NCI-H2029 treated with DMSO at 0.1 percent for 48 hours (cell line): ENCODE data around the gene DPYSL5.
A peak's percentile ranks its signal among the peaks of the same experiment; 100 is the strongest.
"Not testable (repeated sequence)": the region's sequence is repeated elsewhere in the genome, so short reads cannot be mapped to it uniquely, and the experiment has no call there.

Experiments
- DNase-seq: peaks from one replicate; lab custom pipeline; 2025; lab: John Stamatoyannopoulos, UW

DPYSL5 gene

DNA sequence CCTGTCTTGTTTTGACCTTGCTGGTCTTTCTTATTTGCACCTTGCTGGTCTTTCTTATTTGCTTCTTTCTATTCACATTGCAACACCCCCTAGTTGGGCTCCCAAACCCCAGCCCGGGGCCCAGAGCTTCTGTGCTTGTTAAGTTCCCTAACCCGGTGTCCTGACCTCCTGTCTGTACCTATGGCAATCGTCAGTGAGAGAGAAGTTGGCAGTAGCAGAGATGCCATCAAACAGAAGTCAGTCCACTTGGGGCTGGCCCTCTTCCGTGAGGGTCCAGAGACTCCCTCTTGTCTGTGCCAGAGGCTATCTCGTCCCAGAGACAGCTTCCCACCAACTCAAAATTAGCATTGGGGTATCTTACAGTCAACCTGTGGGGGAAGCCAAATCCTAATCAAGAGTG lies 55.7 kb downstream of the DPYSL5 start:
- no peak for DNase-seq

DNA sequence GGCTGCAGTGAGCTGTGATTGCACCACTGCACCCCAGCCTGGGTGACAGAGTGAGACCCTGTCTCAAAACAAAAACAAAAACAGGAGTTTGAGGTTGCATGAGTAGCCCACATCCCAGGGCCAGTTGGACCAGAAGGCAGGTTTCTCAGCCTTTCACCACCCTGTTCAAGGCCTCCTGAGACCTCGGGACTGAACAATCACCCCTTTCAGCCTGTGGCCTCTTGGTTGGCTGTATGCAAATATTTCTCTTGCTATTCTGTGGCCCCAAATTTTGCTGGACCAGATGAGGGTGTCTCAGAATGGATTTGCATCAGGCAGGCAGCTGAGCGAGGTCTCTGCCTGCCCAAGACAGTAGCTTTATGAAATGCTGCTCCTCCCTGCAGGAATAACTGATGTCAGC lies 56.9 kb downstream of the DPYSL5 start:
- no peak for DNase-seq

DNA sequence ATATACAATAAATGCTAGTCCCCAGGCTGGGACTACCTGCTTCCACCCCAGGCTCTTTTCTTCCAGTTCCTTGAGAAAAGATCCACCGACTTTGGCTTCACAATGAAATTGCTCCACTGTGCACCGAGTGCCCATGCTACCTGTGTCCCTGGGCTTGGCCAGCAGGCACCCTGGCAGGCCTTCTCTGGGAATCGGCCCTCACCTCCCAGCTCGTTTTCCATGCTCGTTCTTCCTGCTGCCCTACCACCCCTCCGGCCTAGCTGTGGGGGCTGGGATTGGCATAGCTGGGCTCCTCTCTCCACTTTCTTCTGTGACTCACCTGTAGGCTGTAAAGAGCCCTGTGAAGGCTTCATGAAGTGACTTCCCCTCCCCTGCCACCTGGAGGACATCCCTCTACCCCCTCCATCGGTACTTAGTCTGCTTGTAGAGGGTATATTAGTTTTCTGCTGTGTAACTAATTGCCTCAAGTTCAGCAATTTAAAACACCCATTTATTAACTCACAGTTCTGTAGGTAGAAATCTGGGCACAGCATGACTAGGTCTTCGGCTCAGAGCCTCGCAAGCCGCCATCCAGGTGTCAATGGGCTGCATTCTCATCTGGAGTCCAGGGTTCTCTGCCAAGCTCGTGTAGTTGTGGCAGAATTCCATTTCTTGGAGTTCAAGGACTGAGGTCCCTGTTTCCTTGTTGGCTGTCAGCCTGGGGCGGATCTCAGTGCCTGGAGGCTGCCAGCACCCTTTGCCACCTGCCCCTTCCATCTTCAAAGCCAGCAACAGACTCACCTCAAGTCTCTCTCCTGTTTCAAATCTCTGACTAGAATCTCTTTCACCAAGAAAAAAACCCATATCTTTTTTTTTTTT lies 57.6 kb downstream of the DPYSL5 start:
- peak; percentile 30 for DNase-seq

DNA sequence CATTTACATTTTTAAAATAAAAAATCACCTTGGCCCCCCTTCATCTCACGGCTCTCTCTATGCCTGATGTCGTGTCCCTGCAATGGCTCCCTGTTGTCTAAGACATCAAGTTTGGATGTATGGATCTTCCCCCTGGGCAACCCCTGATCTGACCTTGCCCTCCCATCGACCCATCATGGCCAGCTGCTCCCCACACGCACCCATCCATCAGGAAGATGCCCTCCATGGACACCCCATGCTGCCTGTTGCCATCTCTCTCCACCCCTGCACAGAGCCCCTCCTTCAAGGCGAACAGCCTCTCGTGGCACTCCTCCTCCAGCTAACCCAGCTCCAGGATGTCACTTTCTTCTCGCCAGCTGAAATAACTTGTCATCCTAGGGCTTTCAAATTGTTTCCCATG lies 59.5 kb downstream of the DPYSL5 start:
- no peak for DNase-seq

DNA sequence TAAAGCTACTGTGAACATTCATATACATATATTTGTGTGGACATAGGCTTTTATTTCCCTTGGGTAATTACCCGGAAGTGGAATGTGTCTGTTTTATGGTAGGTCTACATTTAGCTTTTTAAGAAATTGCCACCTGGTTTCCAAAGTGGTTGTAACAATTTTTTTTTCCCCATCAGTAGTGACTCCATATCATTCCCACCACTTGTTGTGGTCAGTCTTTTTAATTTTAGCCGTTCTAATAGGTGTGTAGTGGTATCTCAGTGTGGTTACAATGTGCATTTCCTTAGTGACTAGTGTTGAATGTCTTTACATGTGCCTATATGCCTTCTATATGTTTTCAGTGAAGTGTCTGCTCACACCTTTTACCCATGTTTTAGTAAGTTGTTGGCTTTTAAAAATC lies 62.2 kb downstream of the DPYSL5 start:
- DNase-seq = no peak

DNA sequence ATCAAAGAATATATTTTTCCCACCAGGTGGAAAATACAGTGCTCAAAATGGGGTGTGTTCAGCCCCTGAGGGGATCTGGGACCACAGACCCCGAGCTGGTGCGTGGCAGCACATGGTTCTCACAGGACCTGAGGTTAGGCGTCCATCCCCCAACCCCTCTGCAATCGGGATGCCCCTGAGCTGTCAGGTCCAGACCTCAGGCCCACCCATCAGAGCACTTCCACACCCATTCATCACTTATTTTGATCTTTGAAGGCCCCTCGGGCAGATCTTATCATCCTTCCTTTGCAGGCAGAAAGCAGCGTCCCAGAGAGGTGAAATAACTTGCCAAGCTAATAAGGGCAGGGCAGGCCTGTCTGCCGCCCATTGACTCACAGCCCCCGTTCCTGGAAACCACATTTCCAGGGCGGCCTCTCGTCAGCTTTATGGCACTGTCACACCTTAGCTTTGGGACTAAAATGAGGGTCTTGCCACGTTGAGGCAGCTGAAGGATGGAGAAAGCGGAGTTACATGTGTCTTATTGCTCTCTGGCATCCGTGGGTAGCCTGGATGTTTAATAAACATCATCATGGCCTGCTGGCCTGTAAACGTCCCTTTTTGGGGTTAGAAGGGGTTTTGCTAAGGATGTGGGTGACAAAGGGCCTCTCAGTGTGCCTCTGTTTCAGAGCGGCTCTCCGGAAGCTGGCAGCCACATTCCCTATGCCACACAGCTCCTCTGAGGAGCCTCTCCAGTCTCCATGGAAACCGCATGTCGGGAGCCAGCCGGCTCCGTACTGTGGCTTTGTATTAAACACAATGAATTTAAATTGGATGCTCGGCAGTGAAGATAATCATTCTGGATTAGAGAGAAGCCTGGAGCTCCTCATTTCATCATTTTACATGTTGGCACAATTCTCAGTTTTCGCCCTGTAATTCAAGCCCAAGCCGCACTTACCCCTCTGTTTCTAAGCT lies 64.3 kb downstream of the DPYSL5 start:
- DNase-seq = no peak

DNA sequence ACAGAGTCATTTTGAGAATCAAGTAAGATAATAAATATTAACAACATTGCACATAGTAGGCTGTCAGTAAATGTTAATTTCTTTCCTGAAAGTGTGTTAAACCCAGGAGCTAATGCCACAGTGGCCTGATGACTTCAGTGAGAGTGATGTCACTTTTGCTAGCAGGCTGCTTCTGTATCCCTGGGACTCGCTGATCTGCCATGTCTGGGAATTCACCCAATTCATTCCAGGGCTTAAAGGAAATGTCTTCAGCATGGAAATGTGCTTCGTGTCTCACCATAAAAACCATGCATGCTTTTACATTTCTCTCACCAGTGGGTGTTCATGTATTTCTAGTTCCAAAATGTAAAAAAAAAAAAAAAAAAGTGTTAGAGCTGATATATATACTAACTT lies 65.7 kb downstream of the DPYSL5 start:
- DNase-seq = no peak

DNA sequence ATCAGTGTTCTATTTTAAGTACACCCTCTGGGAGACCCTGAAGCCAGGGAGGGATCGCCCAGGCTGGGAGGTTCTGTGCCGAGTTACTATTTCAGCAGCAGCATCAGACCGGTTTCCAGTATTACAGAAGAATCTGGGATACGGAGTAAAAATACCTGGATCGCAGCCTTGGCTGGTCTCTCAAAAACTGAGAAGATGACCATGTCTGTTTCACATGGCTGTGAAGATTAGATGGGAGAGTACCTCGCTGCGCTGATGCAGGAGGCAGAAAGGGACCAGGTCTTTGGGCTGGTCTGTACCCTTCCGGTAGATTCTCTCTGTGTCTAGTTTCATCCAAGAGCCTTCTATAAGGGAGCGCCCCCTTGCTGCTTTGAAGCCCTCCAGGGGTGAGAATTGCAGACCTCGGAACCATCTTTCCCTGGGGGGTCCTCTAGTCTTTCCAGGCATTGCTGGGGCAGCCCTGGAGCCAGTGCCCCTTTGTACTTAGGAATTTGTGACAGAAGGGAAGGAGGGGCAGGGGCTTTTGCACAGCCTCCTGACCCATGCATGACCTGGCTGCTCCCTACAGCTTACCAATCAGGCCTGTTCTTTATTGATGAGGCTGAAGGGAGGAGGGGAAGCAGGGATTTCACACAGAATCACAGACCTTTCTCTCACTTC lies 66.2 kb downstream of the DPYSL5 start:
- DNase-seq = no peak

DNA sequence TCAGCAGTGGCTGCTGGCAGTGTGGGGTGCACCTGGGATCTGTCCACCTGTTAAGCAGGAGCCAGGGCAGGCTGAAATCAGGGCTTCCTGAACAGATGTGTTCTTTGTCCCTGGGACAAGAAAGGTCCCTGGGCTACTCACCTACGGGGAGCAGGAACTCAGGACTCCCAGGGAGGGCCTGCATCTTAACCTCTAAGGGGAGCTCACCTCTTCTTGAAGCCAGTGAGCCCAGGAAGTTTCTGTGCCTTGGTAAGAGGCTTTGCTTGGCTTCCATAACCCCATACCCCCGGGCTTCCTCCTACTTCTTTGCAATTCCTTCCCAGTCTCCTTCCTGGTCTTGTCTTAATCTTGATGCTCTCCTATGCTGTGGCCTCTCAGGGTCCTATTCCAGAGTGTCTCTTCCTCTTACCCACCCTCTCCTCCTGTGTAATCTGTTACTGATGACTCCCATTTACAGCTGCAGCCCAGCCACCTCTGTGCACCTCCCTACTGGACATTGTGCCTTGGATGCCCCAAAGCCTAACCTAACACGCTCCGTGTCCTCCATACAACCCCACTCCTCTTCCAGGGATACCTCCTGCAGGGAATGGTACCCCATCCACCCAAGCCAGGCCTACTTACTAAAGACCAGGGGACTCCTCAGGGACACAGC lies 66.9 kb downstream of the DPYSL5 start:
- DNase-seq = no peak

DNA sequence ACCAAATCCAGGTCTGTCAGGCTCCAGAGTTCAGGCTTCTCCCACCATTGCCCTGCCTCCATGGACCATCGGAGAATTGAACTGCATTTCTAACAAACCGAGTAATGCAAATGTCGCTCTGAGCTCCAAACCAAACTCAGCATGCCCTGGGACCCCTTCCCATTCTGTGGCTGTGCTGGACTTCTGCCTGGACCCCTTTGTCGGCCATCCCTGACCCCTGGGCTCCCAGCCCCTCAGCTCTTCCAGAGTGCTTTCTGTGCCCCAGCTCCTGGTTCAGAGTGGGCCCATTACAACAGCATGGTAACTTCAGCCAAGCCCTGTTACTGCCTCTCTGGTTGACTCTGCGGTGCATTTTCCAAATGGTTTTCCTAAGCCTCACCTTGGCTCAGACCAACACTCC lies 67.4 kb downstream of the DPYSL5 start:
- DNase-seq = no peak

DNA sequence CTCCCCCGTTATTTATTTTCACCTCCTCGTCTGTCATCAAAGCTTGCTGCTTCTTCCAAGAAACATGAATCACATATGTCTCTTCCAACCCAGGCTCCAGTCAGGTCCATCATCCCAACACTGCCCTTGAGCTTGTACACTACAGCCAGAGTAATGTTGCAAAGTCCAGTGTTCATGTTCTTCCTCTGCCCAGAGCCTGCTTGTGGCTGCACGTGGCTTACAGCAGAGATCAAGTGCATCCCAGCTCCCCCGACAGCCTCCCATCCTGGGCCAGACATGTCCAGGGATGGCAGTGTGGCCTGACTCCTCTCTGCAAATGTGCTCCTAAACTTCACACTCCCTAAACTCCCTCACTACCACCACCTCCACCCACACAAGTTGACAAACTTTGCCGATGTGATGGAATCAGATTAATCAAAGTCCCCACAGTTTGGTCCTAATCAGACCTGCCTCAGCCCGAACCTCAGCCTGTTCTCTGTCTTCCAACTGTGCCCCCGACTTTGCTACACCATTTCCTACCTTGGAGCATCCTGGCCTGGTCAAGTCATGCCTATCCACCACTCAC lies 68.3 kb downstream of the DPYSL5 start:
- DNase-seq = no peak

DNA sequence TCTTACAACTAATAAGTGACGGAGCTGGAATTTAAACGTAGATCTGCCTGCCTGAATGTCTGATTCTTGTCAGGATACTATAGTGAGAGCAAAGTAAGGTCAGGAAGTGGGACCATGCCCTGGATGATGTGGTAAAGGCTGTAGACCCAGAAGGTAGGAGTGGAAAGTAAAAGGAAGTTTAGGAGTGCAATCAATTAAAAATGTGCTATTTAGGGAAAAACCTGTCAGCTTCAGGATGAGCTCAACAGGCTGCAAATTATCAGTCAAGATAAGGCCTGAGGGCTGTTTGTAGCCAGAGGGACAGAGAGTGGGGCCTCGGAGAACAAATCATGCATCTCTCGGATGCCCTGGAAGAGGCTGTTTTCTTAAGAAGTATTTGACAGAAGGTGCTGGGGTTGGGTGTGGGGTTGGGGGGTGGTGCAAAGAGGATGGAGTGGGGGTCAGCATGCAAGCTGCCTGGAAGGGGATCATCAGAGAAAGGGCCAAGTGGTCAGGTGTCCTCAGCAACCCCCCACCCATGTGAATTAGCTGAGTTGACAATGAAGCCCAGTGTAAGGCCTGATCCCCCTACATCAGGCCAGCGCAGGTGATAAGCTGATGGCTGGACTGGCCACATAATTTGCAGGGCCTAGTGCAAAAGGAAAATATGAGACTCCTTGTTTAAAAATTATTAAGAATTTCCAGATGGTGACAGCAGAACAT lies 69.4 kb downstream of the DPYSL5 start:
- DNase-seq = no peak

DNA sequence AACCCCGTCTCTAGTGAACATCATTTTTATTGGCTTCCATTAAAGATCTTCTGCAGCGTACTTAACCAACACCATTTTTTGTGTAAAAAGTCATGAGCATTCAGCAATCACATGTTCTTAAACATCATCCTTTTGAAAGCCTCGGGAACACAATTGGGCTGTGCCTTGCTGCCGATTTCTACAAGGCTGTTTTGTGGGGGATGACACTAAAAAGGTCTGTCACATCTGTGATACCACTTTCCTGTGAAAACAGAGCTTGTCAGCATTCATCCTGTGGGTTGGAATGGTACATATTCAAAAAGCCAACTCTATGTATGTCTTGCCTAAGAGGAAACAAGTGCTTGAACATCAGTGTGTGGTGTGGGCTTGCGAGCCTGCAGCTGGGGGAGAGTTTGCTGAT lies 73.4 kb downstream of the DPYSL5 start:
- DNase-seq = no peak

DNA sequence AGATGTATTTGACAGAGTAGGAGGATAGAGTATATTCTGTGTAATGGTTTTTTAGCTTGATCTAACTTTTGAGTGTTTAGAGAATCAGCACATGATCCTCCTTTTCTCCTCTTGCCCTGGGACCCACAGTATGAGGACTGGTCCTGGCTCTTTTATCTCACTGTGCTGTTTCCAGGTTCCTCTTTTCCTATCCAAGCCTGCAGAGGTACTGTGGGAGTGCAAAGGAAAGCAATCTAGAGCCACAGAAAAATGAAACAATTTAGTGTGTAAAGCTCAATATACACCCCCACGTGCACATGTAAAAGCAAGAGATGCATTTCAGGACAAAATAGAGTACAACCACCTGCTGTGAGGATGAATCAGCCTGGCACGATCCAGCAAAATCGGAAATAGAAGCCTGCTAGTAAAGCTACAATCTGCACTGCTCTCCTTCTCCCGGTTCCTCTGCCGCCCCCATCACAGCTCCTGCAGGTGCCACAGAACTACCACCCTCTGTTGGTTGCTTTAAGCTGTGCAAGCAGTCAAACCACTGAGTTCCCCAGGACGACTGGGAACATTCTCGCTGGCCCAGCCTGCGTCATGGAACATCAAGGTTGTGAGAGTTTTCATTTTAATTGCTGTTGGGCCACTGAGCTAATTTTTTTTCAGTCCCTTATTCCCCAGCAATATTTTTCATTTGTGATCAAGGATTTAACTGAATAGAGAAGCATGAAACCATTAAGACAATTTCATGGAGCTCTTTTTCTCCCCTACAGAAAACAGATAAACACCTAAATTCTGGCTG lies 74.7 kb downstream of the DPYSL5 start:
- peak; percentile 1 for DNase-seq

DNA sequence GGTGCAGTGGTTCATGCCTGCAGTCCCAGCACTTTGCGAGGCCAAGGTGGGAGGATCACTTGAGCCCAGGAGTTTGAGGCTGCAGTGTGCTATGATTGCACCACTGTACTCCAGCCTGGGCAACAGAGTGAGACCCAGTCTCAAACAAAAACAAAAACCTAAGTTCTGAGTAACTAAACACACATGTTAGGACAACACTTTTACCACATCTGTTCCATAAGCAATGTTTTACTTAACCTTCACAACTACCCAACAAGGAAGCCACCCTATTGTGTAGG lies 75.2 kb downstream of the DPYSL5 start:
- not testable (repeated sequence) for DNase-seq

DNA sequence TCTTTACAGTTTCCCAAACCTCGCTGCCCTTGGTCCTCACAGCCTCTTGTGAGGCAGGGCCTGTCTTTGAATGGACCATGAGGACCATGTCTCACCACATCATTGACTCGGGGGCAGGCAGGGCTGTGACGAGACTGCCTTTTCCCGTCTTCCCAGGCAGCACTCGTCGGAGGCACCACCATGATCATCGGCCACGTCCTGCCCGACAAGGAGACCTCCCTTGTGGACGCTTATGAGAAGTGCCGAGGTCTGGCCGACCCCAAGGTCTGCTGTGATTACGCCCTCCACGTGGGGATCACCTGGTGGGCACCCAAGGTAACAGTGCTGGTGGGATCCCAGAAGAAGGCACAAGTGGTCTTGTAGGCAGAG lies 76.8 kb downstream of the DPYSL5 start:
- DNase-seq = no peak

DNA sequence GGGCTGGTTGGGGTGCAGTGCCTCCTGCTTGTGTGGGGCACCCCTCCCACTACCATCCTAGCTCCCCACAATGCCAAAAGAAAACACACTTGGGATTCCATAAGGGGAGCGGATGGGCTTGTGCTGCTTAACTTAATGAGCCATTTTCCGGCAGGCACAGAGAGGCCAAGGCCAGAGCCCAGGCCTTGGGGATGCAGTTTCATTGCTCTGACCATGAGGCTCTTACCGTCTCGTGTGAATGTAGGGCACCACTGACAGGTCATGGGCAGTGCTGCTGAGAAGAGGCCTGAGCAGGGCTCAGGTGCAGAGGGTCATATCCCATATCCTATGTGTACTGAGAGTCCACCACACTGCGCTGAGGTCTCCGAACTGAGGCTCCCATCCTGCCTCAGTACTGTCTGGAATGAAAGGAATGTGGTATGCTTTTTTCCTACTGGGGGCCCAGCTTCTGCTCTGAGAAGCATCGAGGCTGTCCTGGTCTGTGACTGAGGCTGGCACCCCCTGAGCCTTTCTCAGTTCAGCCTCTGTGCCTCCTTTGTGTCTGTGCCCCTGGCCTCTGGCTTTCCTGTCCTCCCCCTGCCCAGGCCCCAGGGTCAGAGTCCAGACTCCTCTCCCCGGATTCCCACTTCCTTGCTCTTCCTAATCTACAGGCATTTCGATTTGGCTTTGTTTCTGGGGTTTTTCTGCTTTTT lies 77.3 kb downstream of the DPYSL5 start:
- no peak for DNase-seq

DNA sequence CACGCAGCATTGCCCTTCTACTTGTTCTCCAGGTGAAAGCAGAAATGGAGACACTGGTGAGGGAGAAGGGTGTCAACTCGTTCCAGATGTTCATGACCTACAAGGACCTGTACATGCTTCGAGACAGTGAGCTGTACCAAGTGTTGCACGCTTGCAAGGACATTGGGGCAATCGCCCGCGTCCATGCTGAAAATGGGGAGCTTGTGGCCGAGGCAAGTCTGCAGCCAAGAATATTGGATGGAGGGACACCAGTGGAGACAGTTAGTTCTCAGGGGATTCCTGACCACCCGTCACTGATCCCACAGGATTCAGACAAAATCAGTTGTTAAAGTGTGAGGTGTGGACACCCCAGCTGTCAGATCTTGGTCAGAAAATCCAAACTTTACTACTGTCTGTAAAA lies 79.3 kb downstream of the DPYSL5 start:
- DNase-seq = no peak

DNA sequence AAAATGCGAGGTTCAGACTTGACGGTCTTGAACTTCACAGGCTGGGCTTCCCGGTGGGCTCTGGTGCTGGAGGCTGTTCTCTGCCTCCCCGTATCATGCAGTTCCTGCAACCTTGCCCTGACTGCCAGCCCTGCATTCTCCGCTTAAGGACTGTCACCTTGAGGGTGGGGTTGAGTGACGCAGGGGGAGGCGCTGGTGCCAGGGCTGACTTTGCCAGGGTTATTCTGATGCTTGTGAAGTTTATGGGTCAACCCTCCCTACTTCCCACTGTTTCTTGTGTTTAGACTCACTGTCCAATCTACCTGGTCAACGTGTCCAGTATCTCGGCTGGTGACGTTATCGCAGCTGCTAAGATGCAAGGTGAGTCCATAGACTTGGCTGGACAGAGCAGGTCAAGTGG lies 85.0 kb downstream of the DPYSL5 start:
- DNase-seq = no peak
